ENCODE measurements around the gene BTC.

DNA sequence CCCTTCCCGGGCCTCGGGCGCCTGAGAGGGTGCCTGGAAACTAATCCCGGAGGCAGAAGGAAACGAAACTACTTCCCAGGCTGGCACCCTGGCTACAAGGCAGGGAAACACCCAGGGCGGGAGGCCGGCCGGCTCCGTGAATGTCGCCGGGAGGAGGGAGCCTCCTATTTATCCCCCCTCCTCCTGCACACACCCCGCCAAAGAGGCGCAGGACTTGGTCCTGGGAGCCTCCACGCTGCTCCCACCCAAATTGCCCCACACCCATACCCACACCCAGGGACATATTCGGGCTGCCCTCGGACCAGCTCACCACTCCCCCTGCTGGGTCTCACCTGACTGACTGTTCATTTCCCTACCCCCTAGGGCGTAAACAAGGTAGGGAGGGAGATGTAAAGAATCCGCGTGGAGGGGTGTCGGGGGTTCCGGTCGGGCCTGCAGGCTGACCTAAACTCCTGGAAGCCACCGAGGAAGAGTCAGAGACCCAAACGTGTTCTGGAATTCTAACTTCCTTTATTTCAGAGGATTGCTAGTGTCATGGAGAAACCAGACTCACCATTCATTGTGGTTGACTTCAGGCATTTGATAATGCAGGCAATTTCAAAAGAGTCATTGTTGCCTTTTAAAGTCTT lies at the start of gene BTC:
- TF ChIP-seq, protein P1, sequence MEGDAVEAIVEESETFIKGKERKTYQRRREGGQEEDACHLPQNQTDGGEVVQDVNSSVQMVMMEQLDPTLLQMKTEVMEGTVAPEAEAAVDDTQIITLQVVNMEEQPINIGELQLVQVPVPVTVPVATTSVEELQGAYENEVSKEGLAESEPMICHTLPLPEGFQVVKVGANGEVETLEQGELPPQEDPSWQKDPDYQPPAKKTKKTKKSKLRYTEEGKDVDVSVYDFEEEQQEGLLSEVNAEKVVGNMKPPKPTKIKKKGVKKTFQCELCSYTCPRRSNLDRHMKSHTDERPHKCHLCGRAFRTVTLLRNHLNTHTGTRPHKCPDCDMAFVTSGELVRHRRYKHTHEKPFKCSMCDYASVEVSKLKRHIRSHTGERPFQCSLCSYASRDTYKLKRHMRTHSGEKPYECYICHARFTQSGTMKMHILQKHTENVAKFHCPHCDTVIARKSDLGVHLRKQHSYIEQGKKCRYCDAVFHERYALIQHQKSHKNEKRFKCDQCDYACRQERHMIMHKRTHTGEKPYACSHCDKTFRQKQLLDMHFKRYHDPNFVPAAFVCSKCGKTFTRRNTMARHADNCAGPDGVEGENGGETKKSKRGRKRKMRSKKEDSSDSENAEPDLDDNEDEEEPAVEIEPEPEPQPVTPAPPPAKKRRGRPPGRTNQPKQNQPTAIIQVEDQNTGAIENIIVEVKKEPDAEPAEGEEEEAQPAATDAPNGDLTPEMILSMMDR (IDR thresholded peaks at IDR 0.05) = peak in 5 of 6 experiments; percentile 21 to 47 (median 46)
- TF ChIP-seq POLR2A (IDR thresholded peaks at IDR 0.05) = peak in 1 of 2 donors; percentile 35
